GM12874 (cell line): ENCODE measurements around the gene GTF2F2.

Experiments
- TF ChIP-seq, protein P1 (sequence below): IDR thresholded peaks from 2 replicates; pipeline ENCODE4 v1.5.1; 2011; ENCODE audit warnings: low read depth, mild to moderate bottlenecking, control low read depth, low read length, moderate library complexity; ENCODE audit not compliant: insufficient read depth

GTF2F2 gene

DNA sequence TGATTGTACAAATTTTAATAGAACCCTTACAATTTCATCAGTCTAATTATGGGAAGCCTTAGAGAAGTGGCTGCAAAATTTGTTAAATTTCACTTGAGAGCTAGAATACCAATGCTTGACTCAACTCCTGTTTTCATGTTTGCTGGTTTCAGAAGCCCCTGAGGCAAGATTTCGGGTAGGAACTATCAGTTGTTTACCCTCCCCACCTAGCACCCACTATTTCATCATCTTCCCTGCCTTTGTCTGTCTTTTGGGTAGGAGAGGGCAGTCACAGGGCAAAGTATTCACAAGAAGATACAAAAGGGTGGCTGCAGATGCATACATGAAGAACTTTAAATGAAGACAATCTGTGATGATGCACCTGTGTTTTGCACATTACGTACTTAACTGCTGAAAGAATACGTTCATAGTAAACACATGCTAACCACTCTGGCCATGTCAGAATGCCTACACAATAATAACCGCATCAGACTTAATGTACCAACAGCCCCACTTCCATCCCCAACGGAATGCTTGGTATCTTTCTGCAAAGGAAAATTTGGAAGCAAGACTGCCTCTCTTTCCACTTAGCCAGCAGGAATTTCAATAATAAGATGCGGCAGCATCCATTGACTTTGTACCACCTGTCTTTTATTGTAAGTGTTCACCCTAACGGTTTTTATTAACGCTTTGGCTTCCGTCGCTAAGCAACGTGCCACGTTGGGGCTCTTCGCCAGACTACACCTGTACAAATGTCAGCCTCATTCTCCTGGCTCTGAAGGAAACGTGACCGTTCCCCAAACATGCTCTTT is 190.2 kb downstream of the GTF2F2 start:
- TF ChIP-seq, protein P1, sequence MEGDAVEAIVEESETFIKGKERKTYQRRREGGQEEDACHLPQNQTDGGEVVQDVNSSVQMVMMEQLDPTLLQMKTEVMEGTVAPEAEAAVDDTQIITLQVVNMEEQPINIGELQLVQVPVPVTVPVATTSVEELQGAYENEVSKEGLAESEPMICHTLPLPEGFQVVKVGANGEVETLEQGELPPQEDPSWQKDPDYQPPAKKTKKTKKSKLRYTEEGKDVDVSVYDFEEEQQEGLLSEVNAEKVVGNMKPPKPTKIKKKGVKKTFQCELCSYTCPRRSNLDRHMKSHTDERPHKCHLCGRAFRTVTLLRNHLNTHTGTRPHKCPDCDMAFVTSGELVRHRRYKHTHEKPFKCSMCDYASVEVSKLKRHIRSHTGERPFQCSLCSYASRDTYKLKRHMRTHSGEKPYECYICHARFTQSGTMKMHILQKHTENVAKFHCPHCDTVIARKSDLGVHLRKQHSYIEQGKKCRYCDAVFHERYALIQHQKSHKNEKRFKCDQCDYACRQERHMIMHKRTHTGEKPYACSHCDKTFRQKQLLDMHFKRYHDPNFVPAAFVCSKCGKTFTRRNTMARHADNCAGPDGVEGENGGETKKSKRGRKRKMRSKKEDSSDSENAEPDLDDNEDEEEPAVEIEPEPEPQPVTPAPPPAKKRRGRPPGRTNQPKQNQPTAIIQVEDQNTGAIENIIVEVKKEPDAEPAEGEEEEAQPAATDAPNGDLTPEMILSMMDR: no peak

DNA sequence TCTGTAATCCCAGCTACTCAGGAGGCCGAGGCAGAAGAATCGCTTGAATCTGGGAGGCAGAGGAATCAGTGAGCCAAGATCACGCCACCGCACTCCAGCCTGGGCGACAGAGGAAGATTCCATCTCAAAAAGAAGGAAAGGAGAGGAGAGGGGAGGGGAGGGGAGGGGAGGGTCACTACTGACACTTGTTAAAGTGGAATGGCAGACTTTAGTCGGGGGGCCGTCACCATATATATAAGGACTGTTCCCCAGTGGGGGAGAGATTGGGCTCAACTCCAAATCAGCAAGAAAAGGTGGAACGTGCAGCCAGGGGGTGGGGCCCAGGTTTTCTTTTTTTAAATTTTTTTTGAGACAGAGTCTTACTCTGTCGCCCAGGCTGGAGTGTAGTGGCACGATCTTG is 194.5 kb downstream of the GTF2F2 start:
- TF ChIP-seq, protein P1: no peak

DNA sequence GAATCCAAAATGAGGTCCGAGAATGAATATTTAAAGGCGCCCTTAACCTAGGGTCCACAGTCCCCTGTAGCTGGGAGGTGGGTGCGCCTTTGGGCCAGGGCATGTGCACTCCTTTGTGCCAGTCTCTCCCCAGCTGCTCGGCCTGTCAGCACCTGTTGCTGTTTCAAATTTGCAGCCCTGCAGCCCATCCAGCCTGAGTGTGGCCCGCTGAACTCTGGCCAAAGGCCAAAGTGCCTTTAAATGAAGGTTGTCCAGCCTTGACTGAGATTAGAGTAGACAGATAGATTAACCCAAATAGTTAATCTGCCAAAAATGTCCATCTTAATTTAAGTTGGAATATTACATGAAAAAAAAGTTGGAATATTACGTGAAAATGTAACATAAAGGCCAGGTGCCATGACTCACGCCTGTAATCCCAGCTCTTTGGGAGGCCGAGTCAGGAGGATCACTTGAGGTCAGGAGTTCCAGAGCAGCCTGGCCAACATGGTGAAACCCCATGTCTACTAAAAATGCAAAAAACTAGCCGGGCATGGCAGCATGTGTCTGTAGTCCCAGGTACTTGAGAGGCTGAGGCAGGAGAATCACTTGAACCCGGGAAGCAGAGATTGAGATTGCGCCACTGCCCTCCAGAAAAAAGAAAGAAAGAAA is 195.3 kb downstream of the GTF2F2 start:
- TF ChIP-seq, protein P1: no peak

DNA sequence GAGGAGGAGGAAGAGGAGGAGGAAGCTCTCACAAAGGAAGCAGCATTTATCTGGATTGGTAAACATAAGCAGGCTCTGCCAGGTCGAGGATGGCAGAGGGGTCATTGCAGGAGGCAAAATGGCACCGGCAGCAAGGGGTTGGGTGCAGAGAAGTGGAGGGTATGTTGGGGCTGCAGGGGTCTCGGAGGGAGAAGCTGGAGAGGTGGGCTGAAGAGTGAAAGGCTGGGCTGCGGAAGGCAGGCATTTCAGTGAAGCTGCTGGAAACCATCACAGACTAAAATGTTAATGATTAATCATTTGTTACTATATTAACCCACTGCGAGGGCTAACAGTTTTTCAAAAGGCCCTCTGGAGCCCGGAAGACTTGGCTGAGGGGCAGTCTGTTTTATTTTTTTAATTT is 196.0 kb downstream of the GTF2F2 start:
- TF ChIP-seq, protein P1: no peak

DNA sequence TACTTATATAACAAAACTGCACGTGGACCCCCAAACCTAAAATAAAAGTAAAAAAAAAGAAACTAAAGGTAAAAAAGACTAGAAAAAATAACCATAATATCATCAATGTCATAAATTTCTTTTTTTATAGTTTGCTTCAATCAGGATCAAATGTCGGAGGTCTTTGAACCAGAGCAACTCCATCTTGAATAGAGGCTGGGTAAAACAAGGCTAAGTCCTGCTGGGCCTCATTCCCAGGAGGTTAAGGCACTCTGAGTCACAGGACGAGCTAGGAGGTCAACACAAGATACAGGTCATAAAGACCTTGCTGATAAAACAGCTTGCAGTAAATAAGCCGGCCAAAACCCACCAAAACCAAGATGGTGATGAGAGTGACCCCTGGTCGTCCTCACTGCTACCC is 196.7 kb downstream of the GTF2F2 start:
- TF ChIP-seq, protein P1: no peak

DNA sequence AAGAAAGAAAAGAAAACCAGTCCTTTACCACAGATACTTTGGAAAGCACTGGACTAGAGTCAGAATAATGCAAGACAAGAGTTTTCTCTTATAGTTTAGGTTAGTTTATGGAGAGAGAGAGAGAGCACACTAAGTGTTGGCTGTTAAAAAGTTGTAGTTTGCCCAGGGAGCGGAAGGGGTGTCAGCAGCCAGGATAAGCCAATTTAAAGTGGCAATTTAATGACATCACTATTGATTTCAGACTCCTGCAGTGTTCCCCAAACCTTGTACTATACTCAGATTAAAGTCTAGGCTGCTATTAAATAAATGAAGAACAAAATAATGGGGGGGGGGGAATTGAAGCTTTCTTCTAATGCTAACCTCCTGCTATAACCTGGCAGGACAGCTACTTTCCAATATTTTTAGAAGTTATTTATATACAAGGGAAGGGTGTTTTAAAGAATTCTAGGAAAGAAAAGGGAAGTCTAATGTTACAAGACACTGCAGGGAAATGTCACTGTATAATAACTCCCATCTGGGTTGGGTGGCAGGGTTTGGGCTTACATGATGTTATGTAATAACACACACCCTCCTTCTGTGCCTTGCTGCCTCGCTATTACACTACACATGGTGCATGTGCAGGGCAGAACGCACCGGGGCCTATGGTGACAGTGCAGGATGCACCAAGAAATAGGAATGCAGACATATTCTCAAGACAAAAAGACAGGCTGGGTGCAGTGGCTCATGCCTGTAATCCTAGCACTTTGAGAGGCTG is 200.7 kb downstream of the GTF2F2 start:
- TF ChIP-seq, protein P1: no peak

DNA sequence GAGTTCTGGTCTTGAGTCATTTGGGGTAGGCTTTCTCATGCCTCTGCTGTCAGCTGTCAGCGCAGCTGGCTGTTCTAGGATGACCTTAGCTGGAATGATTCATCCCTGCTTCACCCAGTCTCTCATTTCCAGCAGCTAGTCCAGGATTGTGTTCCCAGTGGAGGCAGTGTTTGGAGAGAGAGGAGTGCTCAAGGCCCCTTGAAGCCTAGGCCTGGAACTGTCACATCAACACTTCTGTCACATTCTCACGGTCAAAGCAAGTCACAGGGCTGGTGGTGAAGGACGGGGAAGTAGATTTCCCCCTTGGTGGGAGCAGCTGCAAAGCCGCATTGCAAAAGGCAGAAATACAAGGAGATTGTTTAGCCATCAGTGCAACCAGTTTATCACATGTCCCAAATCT is 205.5 kb downstream of the GTF2F2 start:
- TF ChIP-seq, protein P1: no peak
